GM19467 (cell line): Measurements from ENCODE around the gene ATP2C2.

Source experiments
- ATAC-seq: cut with Tn5 transposase; IDR thresholded peaks from one replicate; pipeline ENCODE4 v1.9.1; 2021; ENCODE audit warnings: mild to moderate bottlenecking, moderate library complexity; ENCODE audit not compliant: unreplicated experiment

The ATP2C2 gene

GRCh38 chr16:84366208-84366607 lies 2.1 kb upstream of the ATP2C2 start:
- no peak for ATAC-seq

GRCh38 chr16:84367297-84367680 lies 1.0 kb upstream of the ATP2C2 start:
- ATAC-seq = no peak

GRCh38 chr16:84367750-84368307 lies 509 bp upstream of the ATP2C2 start:
- no peak for ATAC-seq

- no peak for ATAC-seq
Observed at GRCh38 chr16:84369105-84369504, 767 bp downstream of the ATP2C2 start.

- no peak for ATAC-seq
Observed at GRCh38 chr16:84369938-84370627, 1.7 kb downstream of the ATP2C2 start.

GRCh38 chr16:84370723-84371552 lies 2.6 kb downstream of the ATP2C2 start:
- no peak for ATAC-seq

GRCh38 chr16:84371553-84371865 lies 3.2 kb downstream of the ATP2C2 start:
- no peak for ATAC-seq

- no peak for ATAC-seq
Observed at GRCh38 chr16:84373907-84374489, 5.7 kb downstream of the ATP2C2 start.

- no peak for ATAC-seq
Observed at GRCh38 chr16:84378099-84378498, 9.8 kb downstream of the ATP2C2 start.

- no peak for ATAC-seq
Observed at GRCh38 chr16:84378567-84378966, 10.2 kb downstream of the ATP2C2 start.

- no peak for ATAC-seq
Observed at GRCh38 chr16:84379008-84379708, 10.8 kb downstream of the ATP2C2 start.

GRCh38 chr16:84379709-84380362 lies 11.5 kb downstream of the ATP2C2 start:
- no peak for ATAC-seq

- ATAC-seq = no peak
Observed at GRCh38 chr16:84380405-84380804, 12.1 kb downstream of the ATP2C2 start.

GRCh38 chr16:84382396-84382795 lies 14.1 kb downstream of the ATP2C2 start:
- no peak for ATAC-seq

- ATAC-seq = no peak
Observed at GRCh38 chr16:84383106-84383505, 14.8 kb downstream of the ATP2C2 start.

- ATAC-seq = no peak
Observed at GRCh38 chr16:84386047-84386446, 17.7 kb downstream of the ATP2C2 start.

GRCh38 chr16:84387021-84387420 lies 18.7 kb downstream of the ATP2C2 start:
- no peak for ATAC-seq

- no peak for ATAC-seq
Observed at GRCh38 chr16:84390131-84390785, 21.9 kb downstream of the ATP2C2 start.

- no peak for ATAC-seq
Observed at GRCh38 chr16:84391151-84392030, 23.1 kb downstream of the ATP2C2 start.
